HG02588 (cell line): Measurements from ENCODE around the gene MAMDC2.
"Not testable (repeated sequence)": the region's sequence is repeated elsewhere in the genome, so short reads cannot be mapped to it uniquely, and the experiment has no call there.

Source experiments
- ATAC-seq: cut with Tn5 transposase; IDR thresholded peaks from one replicate; pipeline ENCODE4 v1.9.1; 2021; ENCODE audit warnings: mild to moderate bottlenecking, moderate library complexity; ENCODE audit not compliant: unreplicated experiment

MAMDC2 gene

DNA sequence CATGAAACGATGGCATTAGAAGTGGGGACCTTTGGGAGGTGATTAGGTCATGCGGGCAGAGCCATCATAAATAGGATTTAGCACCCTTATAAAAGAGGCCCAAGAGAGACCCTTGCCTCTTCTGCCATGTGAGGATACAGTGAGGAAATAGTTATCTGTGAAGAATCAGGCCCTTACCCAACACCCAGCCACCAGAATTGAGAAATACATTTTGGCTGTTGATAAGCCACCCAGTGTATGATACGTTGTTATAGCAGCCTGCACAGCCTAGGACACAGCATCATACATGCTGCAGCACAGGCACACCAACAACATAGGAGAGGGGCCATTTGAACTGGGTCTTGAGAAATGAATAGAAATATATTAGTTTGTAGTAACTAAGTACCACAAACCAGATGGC is 8.0 kb upstream of the MAMDC2 start:
- no peak for ATAC-seq

DNA sequence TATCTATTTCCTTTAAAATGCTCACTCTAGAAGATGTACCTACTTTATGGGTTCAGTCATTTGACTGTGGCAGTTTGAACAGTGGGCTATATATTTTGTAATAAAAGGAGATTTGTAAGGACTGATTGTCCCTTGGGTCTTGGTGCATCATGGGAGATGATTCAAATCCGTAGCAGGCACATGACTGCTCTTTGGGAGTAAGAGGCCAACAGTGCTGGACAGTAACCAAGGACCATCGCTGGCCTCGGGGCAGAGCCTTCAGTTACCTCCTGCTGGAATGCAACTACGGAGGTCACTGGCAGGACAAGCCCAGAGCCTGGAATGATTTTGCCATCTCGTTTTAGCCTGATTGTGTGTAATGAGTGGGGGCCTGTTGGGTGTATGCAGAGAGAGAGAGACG is 7.0 kb upstream of the MAMDC2 start:
- no peak for ATAC-seq

DNA sequence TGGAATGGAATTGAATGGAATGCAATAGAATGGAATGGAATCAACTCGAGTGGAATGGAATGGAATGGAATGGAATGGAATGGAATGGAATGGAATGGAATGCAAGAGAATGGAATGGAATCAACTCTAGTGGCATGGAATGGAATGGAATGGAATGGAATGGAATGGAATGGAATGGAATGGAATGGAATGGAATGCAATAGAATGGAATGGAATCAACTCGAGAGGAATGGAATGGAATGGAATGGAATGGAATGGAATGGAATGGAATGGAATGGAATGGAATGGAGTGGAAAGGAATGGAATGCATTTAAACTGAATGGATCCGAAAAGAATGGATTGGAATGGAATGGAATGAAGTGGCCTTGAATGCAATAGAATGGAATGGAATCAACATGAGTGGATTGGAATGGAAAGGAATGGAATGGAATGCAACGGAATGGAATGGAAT is 5.5 kb upstream of the MAMDC2 start:
- ATAC-seq, result not testable (repeated sequence)

DNA sequence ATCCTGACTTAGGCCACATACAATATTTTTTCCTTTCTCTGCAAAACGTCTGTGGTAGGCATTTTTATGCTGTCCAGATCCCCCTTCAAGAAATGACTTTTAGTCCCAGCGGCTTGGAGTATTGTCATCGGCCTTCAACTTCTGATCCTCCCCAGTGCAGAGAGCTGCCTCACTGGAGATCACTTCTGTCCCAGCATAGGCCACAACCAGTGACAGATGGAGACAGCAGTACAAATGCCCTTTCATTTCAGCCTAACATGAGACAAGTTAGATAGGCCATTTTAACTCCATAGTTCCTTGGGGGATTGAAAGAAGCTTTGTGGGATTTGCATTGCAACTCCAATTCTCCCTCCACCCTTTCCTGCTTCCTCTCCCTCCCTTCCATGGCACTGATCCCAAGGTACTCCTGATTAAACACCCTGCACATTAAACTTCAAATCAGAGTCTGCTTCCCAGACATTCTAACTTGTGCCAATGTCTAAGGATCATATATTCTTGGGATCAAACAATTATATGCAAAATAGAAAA is 3.2 kb upstream of the MAMDC2 start:
- no peak for ATAC-seq

DNA sequence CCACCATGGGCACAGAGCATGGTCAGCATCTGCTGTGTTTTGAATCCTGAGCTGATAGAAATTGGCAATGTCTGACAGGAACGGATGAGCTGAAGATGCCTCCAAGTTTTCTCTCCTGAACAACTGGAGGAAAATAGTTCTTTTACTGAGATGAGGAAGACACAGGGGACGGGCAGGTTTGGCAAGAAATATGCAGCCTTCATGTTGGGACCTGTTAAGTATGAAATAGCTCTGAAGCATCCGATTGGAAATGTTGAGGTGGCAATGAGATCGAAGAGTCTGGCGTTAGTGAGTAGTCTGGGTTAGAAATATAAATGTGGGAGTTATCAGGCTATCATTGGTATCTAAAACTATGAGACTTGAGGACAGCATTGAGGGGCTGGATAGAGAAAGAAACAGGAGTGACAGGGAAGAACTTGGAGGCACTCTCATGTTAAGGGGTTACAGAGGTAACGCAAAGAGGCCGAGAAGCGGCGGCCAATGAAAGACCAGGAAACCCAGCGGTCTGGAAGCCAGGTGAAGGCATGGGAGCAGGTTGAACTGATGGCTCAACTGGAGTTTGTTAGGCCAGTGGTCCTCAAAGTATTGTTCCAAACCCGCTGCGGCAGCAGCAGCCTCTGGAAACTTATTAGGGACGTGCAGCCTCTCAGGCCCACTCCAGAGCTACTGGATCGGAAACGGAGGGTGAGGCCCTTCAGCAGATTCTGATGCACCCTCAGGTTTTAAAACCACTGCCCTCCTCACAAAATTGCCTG is 1.0 kb upstream of the MAMDC2 start:
- ATAC-seq, result no peak

DNA sequence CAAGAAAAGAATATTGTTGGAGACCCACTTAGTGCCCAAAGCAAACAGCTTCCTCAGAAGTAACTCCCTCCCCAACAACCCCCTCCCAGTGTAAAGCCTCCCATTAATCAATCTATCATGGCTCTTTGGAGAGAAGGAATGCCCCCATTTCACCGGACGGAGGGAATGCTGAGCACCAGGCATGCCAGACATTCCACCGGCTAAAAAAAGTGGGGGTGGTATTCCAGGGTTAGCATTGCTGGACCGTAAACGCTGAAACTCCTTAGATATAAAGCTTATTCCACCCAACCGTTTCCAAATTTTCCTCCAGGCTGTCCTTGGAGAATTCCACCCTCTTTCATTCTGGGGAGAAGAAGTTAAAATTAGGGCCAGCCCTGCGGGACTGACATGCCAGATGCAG is 363 bp upstream of the MAMDC2 start:
- ATAC-seq, result no peak

DNA sequence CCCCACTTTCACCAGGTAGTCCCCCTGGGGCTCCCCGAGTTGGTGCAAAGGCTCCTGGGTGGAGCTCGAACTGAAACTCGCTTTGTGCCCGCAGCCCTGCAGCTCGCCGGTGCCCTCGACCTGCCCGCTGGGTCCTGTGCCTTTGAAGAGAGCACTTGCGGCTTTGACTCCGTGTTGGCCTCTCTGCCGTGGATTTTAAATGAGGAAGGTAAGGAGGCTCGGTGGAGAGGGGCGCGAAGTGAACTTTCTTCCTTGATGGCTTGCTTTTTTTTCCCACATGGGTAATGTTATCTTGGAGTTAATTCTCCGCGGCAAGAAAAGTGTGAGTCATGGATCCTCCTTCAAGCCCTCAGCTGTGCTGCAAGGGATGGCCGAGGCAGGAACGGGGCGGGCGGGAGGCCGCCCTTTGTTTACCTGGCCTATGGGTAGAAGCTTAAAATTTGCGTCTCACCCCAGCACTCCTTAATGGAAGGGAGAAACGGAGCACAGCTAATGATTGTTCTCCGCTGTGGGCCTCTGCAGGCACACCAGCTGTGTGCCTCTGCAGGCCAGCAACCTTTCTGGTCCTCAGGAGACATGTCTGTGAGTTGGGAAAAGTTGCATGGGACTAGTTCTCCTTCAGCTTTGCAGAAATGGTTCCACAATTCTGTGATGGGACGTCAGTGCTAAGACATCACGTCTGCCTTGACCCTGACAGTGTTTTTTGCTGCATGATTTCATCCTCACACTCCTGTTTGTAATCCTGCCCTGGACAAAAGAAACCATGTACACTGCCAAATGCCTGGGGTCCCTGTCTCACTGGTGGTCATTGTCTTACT is 1.1 kb downstream of the MAMDC2 start:
- no peak for ATAC-seq

DNA sequence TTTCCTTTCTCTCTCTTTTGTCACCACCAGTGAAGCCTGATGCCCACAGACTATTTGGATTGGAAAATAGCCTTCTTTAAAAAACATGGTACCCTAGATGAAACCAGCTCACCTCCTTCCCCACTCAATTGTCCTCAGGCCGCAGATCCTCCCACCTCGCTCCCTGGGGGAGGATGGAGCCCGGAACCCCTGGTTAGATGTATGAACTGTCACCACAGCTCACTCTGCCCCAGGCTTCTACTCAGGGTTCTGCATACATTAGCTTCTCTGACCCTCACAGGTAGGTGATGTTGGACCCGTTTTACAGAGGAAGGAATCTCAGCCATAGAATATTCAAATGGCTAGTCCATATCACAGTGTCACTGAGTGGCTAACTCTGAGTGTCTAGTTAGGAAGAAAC is 1.8 kb downstream of the MAMDC2 start:
- ATAC-seq, result no peak

DNA sequence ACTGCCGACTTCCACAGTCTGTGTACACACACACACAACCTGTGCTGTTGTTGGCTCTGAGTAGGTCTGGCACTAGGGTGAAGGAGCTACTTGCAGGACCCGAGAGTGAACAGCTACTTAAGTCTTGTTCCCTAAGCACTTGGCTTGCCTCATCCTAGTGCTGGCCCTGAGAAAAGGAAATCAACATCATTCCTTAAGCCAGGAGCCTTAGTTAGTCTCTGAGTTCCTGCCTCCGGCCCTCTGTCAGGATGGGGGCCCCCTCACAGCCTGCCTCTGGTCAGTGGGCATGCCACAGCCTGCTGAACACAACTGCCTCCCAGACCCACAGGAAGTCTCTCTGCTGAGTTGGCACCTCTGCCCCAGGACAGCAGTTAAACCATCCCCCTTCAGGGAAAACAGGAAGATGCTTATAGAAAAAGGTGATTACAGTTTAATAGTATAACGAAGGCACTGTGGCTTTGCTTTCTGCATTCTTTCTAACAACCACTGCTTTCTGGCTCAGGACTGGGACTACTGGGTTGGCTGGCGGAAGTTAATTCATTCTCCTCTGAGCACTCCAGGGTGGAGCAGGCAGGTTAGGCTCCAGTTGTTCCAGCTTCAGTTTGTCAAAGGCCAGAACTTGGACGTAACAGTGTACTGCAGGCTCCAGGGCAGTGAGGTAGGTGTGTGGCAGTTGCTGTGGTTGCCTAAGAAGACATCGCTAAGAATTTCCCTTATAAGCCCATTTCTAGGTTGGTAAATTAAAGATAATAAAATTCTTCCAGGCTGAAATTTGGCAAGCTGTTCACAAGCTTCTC is 2.8 kb downstream of the MAMDC2 start:
- ATAC-seq, result no peak

DNA sequence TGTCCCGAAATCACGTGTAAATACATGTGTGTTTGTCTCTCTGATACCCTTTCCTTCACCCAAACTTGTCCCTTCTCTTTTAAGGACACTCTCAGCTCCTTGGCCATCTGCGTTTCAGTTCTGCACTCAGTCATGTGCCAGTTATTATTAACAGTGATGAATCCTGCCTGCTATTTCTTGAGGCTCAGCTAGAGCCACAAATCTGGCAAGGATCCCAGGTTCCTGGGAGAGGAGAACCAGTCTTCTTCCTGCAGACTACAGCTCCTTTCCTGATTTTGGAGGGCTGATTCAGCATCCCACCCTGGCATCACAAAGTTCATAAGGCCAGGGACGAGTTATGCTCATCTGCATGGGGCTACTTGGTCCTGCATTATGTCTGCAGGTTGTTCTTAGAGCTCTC is 5.6 kb downstream of the MAMDC2 start:
- ATAC-seq, result no peak

DNA sequence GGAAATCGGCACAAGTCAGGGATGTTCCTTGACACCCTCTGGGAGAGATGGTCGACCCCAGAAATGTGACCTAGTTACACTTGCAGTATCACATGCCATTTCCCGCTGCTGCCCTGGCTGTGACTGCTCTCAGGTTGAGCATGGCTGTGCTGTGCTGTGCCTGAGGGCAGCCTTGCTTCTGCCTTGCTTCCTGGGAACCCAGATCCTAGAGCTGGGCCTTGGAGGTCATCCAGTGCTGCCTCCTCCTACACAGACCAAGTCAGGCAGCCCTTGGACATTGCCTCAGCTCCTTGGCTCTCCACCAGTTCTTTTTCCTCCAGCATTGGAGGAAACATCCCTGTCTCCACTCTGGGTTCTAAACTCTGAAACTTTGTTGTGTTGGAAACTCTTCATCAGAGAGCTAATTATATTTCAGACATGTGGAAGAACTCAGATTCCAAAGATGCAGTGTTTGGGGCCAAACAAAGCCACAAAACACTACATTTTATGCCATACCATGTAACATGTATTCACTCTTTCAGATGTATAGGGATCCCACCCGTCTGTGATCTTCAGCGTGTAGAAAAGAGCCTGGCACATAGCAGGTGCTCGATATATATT is 6.1 kb downstream of the MAMDC2 start:
- ATAC-seq, result no peak

DNA sequence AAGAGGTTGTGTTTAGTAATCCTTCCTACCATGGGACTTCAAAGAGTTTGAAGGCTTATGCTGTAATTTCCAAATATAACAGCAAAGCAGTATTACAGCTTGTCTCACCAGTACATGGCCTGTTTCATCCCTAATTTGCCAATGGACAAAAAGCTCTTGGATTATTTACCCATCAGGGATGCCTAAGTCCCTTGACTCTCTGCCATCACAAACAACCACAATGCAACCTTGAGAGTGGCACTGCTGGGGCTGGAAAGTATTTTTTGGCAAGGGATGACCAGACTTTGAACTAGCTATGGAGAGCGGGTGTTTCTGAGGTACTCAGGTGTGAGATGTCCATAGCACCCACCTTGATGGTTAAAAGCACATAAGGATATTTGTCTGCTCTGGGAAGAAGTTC is 9.1 kb downstream of the MAMDC2 start:
- ATAC-seq, result no peak

DNA sequence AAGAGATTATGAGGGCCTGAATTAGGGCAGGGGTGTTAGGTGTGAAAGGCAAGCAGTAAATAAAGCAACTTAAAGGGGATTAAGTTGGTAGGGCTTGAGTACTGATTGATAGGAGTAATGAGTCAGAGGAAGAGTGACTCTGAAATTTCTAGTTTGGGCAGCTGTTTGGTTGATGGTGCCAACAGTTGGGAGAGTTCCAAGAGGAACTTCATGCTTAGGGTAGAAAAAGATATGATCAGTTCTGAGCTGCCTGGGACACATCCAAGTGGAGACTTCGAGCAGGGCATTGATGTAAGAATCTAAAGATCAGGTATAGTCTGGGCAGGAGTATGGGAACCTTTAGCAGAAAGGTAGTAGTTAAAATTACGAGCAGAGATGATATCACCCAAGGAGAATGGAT is 10.2 kb downstream of the MAMDC2 start:
- no peak for ATAC-seq

DNA sequence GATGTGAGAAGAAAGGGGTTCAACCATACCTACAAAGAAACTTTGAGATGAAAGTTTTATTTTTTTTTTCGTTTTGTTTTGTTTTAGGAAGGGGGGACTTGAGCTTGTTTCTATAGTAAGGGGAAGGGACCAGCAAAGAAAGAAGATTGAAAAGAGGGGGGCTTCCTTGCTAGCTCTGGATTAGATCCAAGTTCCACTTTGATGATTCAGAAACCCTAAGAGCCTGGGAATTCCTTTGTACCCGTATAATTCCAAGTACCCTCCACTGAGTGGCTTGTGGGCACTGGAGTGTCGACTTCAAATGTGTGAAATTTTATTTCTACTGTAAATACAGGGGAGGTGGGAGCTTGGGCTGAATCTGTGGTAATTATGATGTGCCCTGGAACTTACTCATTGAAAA is 10.9 kb downstream of the MAMDC2 start:
- no peak for ATAC-seq

DNA sequence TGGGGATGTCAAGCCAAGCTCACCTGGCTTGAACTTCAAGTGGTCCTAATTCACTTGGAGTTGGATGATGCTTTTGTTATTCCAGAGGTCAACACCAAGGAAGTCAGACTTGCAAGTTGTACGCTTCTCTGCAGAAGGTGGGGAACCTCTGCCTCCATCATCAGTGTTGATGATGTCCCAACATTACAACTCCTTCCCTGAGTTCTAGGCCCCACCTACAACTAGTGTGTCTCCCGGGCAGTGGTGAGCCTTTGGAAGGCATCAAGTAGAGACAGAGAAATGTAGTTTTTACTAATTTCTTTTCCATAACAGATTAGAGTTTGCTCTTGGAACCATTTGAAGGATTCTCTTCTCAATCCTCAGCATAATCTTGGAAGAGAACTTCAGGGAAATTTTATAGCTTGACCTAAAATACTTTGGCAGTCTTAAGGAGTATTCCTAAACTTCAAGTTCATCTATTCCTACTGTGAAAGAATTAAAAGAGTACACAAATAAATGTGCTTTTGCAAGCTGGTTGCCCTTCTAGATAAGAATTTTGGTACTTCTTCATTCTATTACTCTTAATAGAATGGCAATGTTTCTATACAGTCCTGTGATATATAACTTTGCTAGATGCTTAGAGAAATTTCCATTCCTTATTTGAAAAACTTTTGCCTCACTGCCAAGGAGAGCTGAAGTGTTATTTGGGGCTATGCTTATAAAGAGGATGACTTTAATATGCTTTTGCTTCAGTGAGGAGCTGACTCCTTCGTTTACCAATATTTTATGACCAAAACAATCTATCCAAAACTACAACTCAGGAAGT is 12.0 kb downstream of the MAMDC2 start:
- ATAC-seq, result no peak

DNA sequence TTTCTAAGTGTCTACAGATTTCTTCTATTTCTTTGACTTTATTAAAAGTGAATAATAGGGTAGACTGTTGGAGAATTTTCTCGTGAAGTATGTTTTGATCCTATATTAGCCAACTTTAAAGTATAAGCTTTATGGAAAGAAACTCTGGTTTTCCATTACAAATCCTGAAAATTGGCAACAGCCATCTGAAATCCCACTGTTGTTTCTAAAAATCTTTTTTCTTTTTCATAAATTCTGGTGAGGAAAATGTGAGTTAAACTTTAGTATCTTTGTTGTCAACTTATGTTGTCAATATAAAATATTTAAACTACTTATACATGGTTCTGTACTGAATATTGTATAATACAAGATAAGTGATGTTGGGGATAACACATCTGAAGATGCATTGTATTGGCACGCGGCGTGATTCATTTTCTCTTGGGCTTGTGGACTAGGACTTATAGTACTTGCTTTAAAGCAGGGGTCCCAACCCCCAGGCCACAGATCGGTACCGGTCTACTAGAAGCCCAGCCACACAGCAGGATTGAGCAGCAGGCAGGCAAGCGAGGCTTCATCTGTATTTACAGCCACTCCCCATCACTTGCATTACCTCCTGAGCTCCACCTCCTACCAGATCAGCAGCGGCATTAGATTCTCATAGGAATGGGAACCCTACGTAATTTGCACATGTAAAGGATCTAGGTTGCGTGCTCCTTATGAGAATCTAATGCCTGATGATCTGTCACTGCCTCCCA is 12.7 kb downstream of the MAMDC2 start:
- no peak for ATAC-seq

DNA sequence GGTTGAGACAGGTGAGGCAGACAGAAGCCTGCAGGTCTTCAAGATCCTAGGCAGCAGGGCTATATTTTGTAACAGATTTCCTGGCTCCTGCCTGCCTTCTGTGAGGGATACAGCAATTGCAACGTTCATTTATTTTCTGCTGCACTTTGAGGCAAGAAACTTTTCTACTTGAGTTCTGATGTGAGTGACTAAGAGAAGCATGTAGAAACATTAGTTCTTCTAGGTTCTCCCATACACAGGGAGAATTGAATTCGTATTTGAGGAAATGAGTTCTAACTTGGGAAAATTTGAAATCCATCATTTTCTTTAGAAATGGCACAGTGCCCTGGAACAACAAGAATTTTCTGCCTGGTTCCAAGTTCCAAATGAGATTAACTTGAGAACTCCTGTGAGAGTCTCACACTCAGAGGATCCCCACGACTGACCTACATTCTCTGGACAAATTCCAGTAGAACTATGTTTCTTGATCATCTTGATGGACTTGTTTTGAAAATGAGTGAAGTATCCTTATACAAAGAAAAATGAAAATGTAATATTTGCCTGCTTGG is 15.0 kb downstream of the MAMDC2 start:
- no peak for ATAC-seq

DNA sequence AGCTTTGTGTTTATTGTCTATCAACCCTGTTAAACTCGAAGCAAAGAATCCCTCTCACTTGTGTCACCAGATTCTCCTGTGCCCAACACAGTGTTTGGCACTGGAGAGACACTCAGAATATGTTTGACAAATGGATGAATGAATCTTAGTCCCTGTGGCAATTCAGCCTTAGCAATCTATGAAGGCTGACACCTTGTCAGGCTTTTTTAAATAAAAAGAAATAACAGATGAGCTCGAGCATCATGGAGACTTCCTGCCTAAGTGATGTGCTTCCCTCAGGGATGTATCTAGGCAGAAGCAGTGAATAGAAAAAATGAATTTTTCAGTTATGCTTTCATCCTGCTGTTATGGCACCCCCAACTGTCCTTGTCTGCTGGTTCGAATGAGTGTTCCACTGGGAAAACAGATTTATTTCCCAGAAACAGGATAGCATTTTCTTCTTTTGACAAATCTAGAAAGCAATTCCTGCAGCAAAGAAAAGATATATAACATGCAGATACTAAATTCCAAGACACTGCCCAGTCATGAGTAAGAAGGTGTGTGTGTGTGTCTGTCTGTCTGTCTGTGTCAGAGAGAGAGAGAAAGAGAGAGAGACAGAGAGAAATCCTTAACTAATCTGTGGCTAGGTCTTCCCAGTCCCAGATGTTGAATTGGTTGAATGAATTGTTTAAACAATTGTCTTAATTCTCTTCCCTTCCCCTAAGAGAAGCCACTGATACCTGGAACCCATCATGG is 16.7 kb downstream of the MAMDC2 start:
- ATAC-seq, result no peak
